ENCODE measurements around the gene ADGRD1.

Gene ADGRD1

DNA sequence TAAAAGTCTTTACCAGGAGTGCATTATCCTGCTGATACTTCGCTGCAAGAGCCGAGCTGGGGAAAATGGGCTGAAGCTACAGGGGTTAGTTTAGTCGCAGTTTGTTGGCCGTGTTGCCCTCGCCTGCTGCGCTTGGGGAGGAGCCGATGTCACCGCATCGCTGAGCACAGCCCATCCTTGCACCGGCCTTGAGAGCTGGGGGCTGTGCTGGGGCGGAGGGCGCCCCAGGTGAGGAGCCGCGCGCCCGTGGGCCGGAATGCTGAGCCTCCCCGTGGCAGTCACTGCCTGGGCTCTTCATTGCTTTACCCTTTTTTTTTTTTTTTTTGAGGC, 50.0 kb downstream of the ADGRD1 start:
- TF ChIP-seq, protein P1, sequence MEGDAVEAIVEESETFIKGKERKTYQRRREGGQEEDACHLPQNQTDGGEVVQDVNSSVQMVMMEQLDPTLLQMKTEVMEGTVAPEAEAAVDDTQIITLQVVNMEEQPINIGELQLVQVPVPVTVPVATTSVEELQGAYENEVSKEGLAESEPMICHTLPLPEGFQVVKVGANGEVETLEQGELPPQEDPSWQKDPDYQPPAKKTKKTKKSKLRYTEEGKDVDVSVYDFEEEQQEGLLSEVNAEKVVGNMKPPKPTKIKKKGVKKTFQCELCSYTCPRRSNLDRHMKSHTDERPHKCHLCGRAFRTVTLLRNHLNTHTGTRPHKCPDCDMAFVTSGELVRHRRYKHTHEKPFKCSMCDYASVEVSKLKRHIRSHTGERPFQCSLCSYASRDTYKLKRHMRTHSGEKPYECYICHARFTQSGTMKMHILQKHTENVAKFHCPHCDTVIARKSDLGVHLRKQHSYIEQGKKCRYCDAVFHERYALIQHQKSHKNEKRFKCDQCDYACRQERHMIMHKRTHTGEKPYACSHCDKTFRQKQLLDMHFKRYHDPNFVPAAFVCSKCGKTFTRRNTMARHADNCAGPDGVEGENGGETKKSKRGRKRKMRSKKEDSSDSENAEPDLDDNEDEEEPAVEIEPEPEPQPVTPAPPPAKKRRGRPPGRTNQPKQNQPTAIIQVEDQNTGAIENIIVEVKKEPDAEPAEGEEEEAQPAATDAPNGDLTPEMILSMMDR (IDR thresholded peaks at IDR 0.05; ENCODE audit: low read length, missing control alignments): no peak
- no peak overlapping the region for H3K4me3 ChIP-seq (replicated peaks; ENCODE audit: low read depth, low read length)
- DNase-seq (ENCODE audit: low read depth): no peak

DNA sequence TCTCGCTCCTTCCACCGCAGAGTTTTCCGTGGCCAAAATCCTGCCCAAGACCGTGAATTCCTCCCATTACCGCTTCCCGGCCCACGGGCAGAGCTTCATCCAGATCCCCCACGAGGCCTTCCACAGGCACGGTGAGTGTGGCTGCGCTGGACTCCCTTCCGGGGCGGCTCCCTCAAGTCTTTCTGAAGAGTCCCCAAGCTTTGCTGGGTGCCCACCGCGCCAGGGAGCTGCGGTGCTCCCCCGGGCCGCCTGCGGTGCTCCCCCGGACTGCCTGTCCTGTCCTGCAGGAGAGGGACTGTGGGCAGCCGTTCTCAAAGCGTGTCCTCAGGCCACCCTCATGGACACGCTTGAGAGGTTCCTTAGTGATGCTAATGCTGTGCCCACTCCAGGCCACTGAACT, 50.5 kb downstream of the ADGRD1 start:
- TF ChIP-seq, protein P1 (IDR thresholded peaks at IDR 0.05; ENCODE audit: low read length, missing control alignments): no peak
- DNase-seq (ENCODE audit: low read depth): no peak

DNA sequence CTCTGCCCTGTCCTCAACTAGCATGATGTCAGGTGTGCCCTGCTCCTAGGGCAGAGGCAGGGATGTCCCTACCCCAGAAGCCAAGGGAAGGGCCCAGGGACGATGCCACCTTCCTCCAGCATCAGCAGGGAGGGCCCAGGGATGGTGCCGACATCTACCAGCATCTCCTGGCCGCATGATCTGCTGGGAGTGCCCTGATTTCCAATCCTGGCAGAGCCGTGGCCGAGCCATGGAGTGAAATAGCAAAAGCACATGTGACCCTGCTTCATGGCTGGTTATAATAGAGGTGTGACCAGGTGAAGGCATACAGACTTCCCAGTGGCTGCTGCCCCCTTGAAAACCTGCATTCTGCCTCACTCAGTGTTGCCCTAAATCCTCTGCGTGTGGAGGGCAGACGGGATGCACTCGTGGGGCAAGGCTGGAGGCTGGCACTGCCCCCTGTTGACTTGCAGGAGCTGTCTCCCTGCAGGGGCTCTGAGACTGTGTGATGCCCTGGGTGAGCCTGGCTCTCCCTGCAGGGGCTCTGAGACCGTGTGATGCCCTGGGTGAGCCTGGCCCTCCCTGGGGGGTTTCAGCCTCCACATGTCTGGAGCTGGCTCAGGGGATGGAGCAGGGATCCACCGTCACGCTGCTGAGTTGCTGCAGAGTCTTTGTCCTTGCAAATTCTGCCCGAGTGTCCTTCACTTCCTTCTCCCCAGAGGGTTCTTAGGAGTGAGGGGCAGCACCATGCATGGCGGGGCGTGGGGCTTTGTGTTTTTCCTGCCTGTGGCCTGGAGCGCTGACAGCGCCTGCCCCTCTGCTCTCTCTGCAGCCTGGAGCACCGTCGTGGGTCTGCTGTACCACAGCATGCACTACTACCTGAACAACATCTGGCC, 51.7 kb downstream of the ADGRD1 start:
- no peak for DNase-seq (ENCODE audit: low read depth)
- TF ChIP-seq, protein P1 (IDR thresholded peaks at IDR 0.05; ENCODE audit: low read length, missing control alignments): no peak

More for the DNA sequence above, 50.5 kb downstream of the ADGRD1 start:
- H3K4me3 ChIP-seq (replicated peaks; ENCODE audit: low read depth, low read length): no peak overlapping the region

DNA sequence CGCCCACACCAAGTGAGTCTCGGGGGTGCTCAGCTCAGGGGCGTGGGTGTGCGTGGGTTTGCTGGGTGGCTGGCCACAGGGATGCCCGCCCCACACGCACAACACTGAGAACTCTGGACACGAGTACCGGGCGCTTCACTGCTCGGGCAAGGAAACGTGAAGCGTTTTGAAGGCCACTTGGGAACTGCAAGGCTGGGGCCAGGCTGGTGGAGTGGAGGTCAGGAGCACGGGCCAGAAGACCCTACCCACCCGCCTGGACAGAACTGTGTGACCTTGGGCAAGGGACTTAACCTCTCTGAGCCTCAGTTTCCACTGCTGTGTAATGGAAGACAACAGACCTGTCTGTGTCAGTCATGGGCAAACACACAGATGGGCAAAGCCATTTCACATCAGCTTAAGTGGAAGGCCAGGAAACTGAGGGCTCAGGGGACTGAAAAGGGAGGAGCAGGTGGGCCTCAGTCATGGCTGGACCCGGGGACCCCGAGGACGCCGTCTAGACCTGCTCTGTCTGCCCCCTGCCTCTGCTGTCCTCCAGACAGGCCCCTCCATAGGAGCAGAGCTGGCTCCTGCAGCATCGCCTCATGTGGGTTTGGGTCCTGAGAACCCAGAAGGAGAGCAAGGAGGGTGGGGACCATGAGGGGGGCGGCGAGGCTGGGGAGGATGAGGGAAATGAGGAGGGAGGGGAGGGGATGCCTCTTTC, 52.5 kb downstream of the ADGRD1 start:
- H3K4me3 ChIP-seq (replicated peaks; ENCODE audit: low read depth, low read length): no peak overlapping the region
- no peak for DNase-seq (ENCODE audit: low read depth)
- TF ChIP-seq, protein P1 (IDR thresholded peaks at IDR 0.05; ENCODE audit: low read length, missing control alignments): no peak

More for the DNA sequence above, 51.7 kb downstream of the ADGRD1 start:
- H3K4me3 ChIP-seq (replicated peaks; ENCODE audit: low read depth, low read length): no peak overlapping the region

DNA sequence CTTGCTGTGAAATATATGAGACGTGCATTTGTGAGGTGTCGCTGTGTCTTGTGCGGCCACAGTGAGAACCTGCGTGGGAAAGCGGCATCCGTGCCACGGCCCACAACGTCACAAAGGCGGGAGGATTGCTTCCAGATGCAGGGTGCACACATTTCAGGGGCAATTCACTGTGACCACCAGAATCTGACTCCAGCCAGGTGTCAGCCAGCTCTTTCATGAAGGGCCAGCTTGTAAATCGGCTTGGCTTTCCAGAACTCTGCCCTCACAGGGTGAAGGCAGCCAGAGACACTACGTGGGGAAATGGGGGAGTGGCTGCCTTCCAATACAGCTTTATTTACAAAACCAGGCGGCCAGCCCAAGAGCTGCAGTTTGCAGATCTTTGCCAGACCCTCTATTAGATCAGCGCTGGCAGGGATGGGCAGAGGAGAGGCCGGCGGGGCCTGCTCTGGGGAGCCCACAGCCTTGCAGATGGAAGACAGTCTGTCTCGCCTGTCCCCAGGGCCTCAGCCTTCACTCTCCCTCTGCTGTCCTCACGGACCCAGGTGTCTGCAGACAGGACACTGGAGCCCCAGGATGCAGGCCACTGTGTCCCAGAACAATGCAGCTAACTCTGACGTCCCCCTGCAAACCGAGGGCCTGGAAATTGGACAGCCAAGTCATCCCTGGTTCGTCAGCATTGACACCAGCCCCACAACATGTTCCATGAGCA, 53.5 kb downstream of the ADGRD1 start:
- H3K4me3 ChIP-seq (replicated peaks; ENCODE audit: low read depth, low read length): no peak overlapping the region
- DNase-seq (ENCODE audit: low read depth): no peak
- TF ChIP-seq, protein P1 (IDR thresholded peaks at IDR 0.05; ENCODE audit: low read length, missing control alignments): no peak

DNA sequence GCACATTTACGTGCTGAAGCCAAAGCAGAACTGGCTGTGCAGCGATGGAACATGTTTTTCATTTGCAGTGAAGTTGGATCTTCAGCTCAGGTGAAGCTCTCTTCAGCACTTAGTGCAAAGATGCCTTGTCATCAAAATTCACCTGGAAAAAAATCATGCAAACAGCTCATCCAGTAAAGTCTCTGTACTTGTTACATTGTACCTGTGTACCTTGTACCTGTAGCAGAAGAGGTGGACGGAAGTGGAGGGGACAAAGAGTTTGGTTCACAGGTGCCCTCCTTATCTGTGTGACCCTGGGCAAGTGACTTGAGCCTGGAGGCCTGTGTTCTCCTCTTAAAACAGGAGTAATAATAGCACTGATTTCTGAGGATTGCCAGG, 54.0 kb downstream of the ADGRD1 start:
- TF ChIP-seq, protein P1 (IDR thresholded peaks at IDR 0.05; ENCODE audit: low read length, missing control alignments): no peak
- DNase-seq (ENCODE audit: low read depth): no peak
- H3K4me3 ChIP-seq (replicated peaks; ENCODE audit: low read depth, low read length): no peak overlapping the region

All from fibroblast of pulmonary artery (primary cell).